A549 (cell line): ENCODE measurements around the gene TBCE. TPM values are rescaled to one million over a fixed set of nuclear protein-coding genes. Genes with fewer than 3 reads are reported as not detected.
A peak's percentile ranks its signal among the peaks of the same experiment; 100 is the strongest.

ENCODE experiments used
- ATAC-seq, 2 experiments: fragments of 200-7000 bp in 1 of 2; fragments of >200 bp in 1 of 2; cut with Nextera tagmentation in 1 of 2; cut with Tn5 transposase in 1 of 2; 3 replicates each; pipeline versions ENCODE4 v1.8.0 to v1.9.1; 2018 to 2020; ENCODE audit warnings: mild to moderate bottlenecking in 1 of 2, moderate library complexity in 1 of 2
- CTCF ChIA-PET: fragments of 300-600 bp; sonication (Branson Sonifier 250); formaldehyde crosslinking; extraction: SDS; loops from one replicate; lab custom pipeline; 2021; ENCODE audit warnings: antibody characterized with exemption, inconsistent platforms; lab: Yijun Ruan, JAX
- POLR2A ChIA-PET: fragments of 350-600 bp; formaldehyde crosslinking; extraction: SDS; loops from one replicate; lab custom pipeline; 2021; ENCODE audit warnings: antibody characterized with exemption, inconsistent platforms; lab: Yijun Ruan, JAX
- DNase-seq, 2 experiments: peaks; one replicate each; pipeline versions ENCODE4 v3.0.0 to v3.0.0-alpha.2; 2011 to 2016; ENCODE audit warnings: low read depth in 1 of 2, low spot score in 1 of 2
- FAIRE-seq: peaks from 2 replicates; lab custom pipeline; 2011; peaks lifted over from hg19 to GRCh38; lab: Jason Lieb, UNC
- H3K27ac ChIP-seq, 2 experiments: fragments of >200 bp; sonication (Bioruptor Twin); formaldehyde crosslinking; 3 replicates each; pipeline ENCODE4 v1.5.1; 2016 to 2017
- H3K4me1 ChIP-seq: fragments of >200 bp; sonication (Bioruptor Twin); formaldehyde crosslinking; 3 replicates; pipeline ENCODE4 v1.6.1; 2016
- H3K4me2 ChIP-seq: fragments of >200 bp; sonication (Bioruptor Twin); formaldehyde crosslinking; 3 replicates; pipeline ENCODE4 v1.6.1; 2016
- H3K4me3 ChIP-seq: fragments of >200 bp; sonication (Bioruptor Twin); formaldehyde crosslinking; 3 replicates; pipeline ENCODE4 v1.5.1; 2016
- H3K9me3 ChIP-seq: fragments of >200 bp; sonication (Bioruptor Twin); formaldehyde crosslinking; 3 replicates; pipeline ENCODE4 v1.6.1; 2016
- CBX8 ChIP-seq: fragments of 200-600 bp; sonication (generic); IDR thresholded peaks from 2 replicates; pipeline ENCODE4 v1.6.1; 2016
- CEBPB ChIP-seq, 2 experiments: fragments of >200 bp in 1 of 2; sonication (Bioruptor Twin) in 1 of 2; formaldehyde crosslinking in 1 of 2; IDR thresholded peaks; 2 replicates each; pipeline ENCODE4 v1.6.1; 2012 to 2016
- CHD4 ChIP-seq: fragments of 200-600 bp; sonication (generic); IDR thresholded peaks from 2 replicates; pipeline ENCODE4 v1.6.1; 2016; ENCODE audit warnings: antibody characterized with exemption, mild to moderate bottlenecking, borderline replicate concordance
- EHF ChIP-seq: fragments of 250-450 bp; sonication (Bioruptor Pico); IDR thresholded peaks from 2 replicates; pipeline ENCODE4 v1.5.0; 2020; ENCODE audit warnings: mild to moderate bottlenecking
- FOXS1 ChIP-seq: fragments of 250-450 bp; sonication (Bioruptor Pico); IDR thresholded peaks from 2 replicates; pipeline ENCODE4 v1.5.0; 2020; ENCODE audit warnings: mild to moderate bottlenecking, moderate library complexity
- HEYL ChIP-seq: fragments of 250-450 bp; sonication (Bioruptor Pico); IDR thresholded peaks from 2 replicates; pipeline ENCODE4 v1.8.0; 2021; ENCODE audit warnings: mild to moderate bottlenecking, moderate library complexity
- HOXB13 ChIP-seq: fragments of 250-450 bp; sonication (Bioruptor Pico); IDR thresholded peaks from 2 replicates; pipeline ENCODE4 v1.5.0; 2020; ENCODE audit warnings: low read depth, mild to moderate bottlenecking, moderate library complexity
- JUN ChIP-seq, 2 experiments: fragments of >200 bp; sonication (Bioruptor Twin); formaldehyde crosslinking; IDR thresholded peaks; 2 replicates in 1 of 2; 3 replicates in 1 of 2; pipeline ENCODE4 v1.6.1; 2016 to 2017
- MAFK ChIP-seq: fragments of 450-650 bp; IDR thresholded peaks from 2 replicates; pipeline ENCODE4 v1.6.1; 2014; ENCODE audit not compliant: partially characterized antibody
- RCOR1 ChIP-seq: fragments of 150-350 bp; IDR thresholded peaks from 2 replicates; pipeline ENCODE4 v1.6.1; 2014; ENCODE audit warnings: antibody characterized with exemption, low read length, low read depth
- RNF2 ChIP-seq: fragments of 200-600 bp; sonication (generic); IDR thresholded peaks from 2 replicates; pipeline ENCODE4 v1.6.1; 2016; ENCODE audit warnings: low read depth, mild to moderate bottlenecking, antibody characterized with exemption, moderate library complexity, borderline replicate concordance
- ZNF302 ChIP-seq: fragments of 250-450 bp; sonication (Bioruptor Pico); IDR thresholded peaks from 2 replicates; pipeline ENCODE4 v1.9.0; 2021; ENCODE audit warnings: inconsistent platforms, mild to moderate bottlenecking, moderate library complexity
- ZSCAN20 ChIP-seq: fragments of 250-450 bp; sonication (Bioruptor Pico); IDR thresholded peaks from 2 replicates; pipeline ENCODE4 v1.8.0; 2022; ENCODE audit warnings: mild to moderate bottlenecking, moderate library complexity
- WGBS: methylation state at CpG from one replicate; pipeline ENCODE4 v1.1.6; 2017; ENCODE audit errors: missing lambda C conversion rate; 5-methylcytosine and 5-hydroxymethylcytosine counted together
- polyA plus RNA-seq, 4 experiments: library from polyadenylated mRNA; depleted of rRNA in 3 of 4; stranded (reverse); fragments of >200 nt; fragmentation: RNase III in 1 of 4; extraction: RNeasy Plus Mini Kit Qiagen cat#74134 plus additional on column Dnase treatment in 1 of 4; gene quantifications; 2 replicates in 3 of 4; 3 replicates in 1 of 4; pipeline ENCODE4 v1.2.3, GENCODE V29; 2011 to 2017
- TF ChIP-seq, protein P1 (sequence below): fragments of 450-650 bp; IDR thresholded peaks from 2 replicates; pipeline ENCODE4 v1.6.1; 2014; ENCODE audit warnings: antibody characterized with exemption
- TF ChIP-seq, protein P2 (sequence below): fragments of 200-600 bp; sonication (generic); IDR thresholded peaks from 2 replicates; pipeline ENCODE4 v1.6.1; 2016; ENCODE audit warnings: antibody characterized with exemption, mild to moderate bottlenecking, moderate library complexity

The TBCE gene
- polyA plus RNA-seq, 2 of the 4 experiments (the other 2 are of a cell fraction) = 45.1 to 65.2 TPM

DNA sequence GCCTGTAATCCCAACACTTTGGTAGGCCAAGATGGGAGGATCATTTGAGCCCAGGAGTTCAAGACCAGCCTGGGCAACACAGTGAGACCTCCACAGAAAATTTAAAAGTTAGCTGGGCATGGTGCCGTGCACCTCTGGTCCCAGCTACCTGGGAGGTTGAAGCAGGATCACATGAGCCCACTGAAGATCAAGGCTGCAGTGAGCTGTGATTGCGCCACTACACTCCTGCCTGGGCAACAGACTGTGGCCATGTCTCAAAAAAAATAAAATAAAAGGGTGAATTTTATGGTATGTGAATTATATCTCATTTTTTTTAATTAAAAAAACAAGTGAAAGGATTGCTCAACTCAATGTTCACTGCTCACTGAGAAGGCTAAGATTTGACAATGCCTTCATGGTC is 48.0 kb upstream of the TBCE start:
- no peak; a peak in 1 of 6 replicates for ATAC-seq

DNA sequence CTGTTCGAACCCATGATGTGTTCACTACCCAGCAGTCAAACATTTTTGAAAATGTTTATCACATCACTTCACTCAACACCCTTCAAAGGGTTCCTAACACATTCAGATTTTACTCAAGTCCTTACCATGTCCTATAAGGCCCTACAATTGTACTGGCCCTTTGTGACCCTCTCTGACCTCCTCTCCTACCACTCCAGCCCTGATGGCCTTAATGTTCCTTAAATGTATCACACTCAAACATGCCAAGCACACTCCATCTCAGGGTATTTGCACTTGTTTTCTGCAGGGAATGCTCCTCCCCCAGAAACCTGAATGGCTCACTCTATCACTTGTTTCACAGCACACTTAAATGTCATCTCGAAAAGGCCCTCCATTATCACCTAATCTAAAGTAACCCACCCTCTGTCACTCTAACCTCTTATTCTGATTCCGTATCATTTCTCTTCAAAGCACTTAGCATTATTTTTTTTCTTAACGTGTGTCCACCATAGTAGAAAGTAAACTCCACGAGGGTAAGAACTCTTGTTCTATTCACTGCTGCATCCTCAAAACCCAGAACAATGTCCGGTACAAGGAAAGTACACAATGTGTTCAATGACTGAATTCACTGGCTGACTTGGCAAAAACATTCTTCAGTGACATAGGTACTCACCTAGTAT is 46.6 kb upstream of the TBCE start:
- no peak for FAIRE-seq
- Histone ChIP-seq H3K4me3 (no peak overlapping the region), H3K4me2 (no peak overlapping the region), H3K27ac (no peak overlapping the region), H3K4me1 (peaks cover 13% of the 10 kb centered on the region; the same call in 2 of the 3 replicates), H3K9me3 (no peaks in the 10 kb centered on the region)
- ATAC-seq = no peak; a peak in 1 of 6 replicates
- no peak for TF ChIP-seq RCOR1
- TF ChIP-seq CBX8 = no peak
- no peak for TF ChIP-seq EHF (CRISPR knock-in tag)
- no peak for TF ChIP-seq FOXS1 (CRISPR knock-in tag)
- TF ChIP-seq, protein P1, sequence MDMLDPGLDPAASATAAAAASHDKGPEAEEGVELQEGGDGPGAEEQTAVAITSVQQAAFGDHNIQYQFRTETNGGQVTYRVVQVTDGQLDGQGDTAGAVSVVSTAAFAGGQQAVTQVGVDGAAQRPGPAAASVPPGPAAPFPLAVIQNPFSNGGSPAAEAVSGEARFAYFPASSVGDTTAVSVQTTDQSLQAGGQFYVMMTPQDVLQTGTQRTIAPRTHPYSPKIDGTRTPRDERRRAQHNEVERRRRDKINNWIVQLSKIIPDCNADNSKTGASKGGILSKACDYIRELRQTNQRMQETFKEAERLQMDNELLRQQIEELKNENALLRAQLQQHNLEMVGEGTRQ = no peak
- no peak for TF ChIP-seq JUN (IDR thresholded peaks at IDR 0.05)
- TF ChIP-seq, protein P2, sequence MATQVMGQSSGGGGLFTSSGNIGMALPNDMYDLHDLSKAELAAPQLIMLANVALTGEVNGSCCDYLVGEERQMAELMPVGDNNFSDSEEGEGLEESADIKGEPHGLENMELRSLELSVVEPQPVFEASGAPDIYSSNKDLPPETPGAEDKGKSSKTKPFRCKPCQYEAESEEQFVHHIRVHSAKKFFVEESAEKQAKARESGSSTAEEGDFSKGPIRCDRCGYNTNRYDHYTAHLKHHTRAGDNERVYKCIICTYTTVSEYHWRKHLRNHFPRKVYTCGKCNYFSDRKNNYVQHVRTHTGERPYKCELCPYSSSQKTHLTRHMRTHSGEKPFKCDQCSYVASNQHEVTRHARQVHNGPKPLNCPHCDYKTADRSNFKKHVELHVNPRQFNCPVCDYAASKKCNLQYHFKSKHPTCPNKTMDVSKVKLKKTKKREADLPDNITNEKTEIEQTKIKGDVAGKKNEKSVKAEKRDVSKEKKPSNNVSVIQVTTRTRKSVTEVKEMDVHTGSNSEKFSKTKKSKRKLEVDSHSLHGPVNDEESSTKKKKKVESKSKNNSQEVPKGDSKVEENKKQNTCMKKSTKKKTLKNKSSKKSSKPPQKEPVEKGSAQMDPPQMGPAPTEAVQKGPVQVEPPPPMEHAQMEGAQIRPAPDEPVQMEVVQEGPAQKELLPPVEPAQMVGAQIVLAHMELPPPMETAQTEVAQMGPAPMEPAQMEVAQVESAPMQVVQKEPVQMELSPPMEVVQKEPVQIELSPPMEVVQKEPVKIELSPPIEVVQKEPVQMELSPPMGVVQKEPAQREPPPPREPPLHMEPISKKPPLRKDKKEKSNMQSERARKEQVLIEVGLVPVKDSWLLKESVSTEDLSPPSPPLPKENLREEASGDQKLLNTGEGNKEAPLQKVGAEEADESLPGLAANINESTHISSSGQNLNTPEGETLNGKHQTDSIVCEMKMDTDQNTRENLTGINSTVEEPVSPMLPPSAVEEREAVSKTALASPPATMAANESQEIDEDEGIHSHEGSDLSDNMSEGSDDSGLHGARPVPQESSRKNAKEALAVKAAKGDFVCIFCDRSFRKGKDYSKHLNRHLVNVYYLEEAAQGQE = no peak
- WGBS = 89% methylated on average over 6 of the region's 6 CpGs
- ChIA-PET CTCF (no interaction called here), POLR2A (no interaction called here)
- DNase-seq = no peak

More for the DNA sequence above, 48.0 kb upstream of the TBCE start:
- CTCF ChIA-PET = no interaction called here
- H3K9me3 ChIP-seq = no peaks in the 10 kb centered on the region
- TF ChIP-seq FOXS1 (CRISPR knock-in tag) (no peak), ZSCAN20 (CRISPR knock-in tag) (no peak), MAFK (no peak), ZNF302 (CRISPR knock-in tag) (no peak), CHD4 (no peak), RNF2 (no peak), CEBPB (IDR thresholded peaks at IDR 0.05) (peak in 1 of 2 experiments; percentile 41; a peak in 1 of 4 replicates)
- FAIRE-seq (no peak), DNase-seq (no peak)
- 98% methylated on average over 2 of the region's 2 CpGs for WGBS
- H3K27ac ChIP-seq = no peak overlapping the region
- no peak overlapping the region for H3K4me3 ChIP-seq
- POLR2A ChIA-PET = no interaction called here
- no peak overlapping the region for H3K4me2 ChIP-seq
- peaks cover 4% of the 10 kb centered on the region; the same call in 2 of the 3 replicates for H3K4me1 ChIP-seq

DNA sequence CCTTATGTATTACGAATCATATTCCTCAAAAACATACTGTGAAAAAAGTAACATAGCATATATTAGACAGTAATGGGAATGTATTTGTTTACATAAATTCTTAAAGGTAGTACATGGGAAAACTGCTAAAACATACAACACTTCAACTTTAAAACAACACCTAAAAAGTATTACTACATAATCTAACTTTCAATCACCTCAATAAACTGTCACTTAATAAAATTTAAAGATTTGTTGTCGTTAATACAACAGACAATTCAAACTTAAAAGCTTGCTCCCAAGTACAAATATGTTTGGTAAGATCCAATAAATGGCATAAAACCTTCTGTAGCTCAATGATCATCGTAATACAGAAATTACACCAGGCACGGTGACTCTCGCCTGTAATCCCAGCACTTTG is 42.9 kb upstream of the TBCE start:
- peaks cover 19% of the 10 kb centered on the region; the same call in 2 of the 3 replicates for H3K4me1 ChIP-seq
- no peak overlapping the region for H3K27ac ChIP-seq
- DNase-seq (no peak), ATAC-seq (no peak), FAIRE-seq (no peak)
- WGBS = 93% methylated on average over 5 of the region's 5 CpGs
- ChIA-PET CTCF (interaction anchor here (0.6 to 6.7 kb wide), 5 partner anchors 10 to 220 kb away, joined by 3 to 37 read pairs (median 4); no protein-coding TSS in a partner anchor), POLR2A (no interaction called here)
- no peak for TF ChIP-seq HEYL (CRISPR knock-in tag)
- no peak for TF ChIP-seq MAFK
- no peak for TF ChIP-seq HOXB13 (CRISPR knock-in tag)
- H3K9me3 ChIP-seq = no peaks in the 10 kb centered on the region
- peak overlapping the region; percentile 84; the same call in 2 of the 3 replicates for H3K4me2 ChIP-seq
- no peak overlapping the region for H3K4me3 ChIP-seq
